HG03457 (cell line): ENCODE data around the gene CACNB2.
"Not testable (repeated sequence)": the region's sequence is repeated elsewhere in the genome, so short reads cannot be mapped to it uniquely, and the experiment has no call there.

Source experiments
- ATAC-seq: cut with Tn5 transposase; IDR thresholded peaks from one replicate; pipeline ENCODE4 v1.9.1; 2021; ENCODE audit warnings: moderate number of reproducible peaks; ENCODE audit not compliant: unreplicated experiment

The CACNB2 gene

DNA sequence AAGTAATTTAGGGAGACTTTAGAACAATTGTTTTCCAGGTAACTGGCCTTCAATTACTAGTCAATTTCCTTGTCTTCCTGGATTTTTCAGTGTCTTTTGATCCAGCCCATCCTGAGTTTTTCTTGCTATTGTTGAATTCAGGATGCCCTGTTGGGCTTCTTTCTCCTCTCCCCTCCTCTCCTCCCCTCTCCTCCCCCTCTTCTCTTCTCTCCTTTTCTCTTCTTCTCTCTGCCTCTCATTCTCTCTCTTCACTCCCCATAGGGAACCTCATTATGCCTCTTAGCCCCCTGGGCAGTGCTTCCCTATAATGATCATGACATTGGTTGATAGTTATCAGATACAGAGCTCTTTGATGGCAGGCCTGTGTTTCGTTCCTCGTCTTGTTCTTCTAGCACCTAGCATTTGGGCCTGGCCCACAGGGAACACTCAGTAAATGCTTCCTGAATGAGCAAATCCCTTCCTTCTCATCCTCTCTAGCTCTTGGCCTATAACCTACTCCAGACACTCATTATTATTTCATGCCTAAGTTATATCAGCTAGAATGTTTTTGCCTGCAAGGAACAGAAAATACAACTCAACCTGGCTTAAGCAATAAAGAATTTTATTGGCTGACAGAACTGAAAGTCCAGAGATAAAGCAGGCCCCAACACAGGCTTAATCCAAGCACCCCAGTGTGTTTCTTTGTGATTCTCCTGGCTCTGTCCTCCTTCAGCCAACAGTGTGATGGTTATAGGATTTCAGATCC, 56.8 kb downstream of the CACNB2 start:
- ATAC-seq: no peak

DNA sequence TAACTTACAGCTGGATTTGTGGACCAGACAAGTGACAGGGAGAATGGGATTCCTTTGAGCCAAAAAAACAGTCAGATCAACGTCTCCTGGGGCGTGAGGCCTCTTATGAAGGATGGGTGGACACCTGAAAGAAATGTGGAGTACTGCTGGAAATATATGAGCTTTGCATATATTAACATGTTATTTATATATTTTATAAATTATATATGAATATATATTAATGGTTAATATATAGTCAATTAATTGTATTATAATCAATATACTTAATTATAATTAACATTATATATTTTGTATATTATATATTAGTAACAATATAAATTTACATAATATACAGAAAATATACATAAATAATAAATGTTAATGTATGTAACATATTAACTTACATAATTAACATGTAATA, 57.5 kb downstream of the CACNB2 start:
- no peak for ATAC-seq

DNA sequence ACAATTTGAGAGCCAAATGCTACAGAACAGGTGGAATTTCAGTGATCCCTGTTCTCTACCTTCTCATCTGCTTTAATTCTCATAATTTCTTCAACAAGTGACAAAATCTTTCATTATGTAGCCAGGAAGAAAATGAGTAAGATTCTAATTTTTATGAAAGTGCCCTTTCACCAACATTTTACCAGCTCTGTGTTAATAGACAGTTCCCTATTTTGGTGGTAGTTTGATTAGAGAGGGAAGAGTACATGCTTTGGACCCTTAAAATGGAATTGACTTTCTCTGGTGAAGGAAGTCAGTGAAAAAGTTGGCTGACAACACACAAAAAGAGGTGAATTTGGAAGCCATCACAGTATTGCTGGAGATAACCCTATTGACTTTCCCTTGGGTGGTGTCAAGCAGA, 61.7 kb downstream of the CACNB2 start:
- ATAC-seq: no peak

DNA sequence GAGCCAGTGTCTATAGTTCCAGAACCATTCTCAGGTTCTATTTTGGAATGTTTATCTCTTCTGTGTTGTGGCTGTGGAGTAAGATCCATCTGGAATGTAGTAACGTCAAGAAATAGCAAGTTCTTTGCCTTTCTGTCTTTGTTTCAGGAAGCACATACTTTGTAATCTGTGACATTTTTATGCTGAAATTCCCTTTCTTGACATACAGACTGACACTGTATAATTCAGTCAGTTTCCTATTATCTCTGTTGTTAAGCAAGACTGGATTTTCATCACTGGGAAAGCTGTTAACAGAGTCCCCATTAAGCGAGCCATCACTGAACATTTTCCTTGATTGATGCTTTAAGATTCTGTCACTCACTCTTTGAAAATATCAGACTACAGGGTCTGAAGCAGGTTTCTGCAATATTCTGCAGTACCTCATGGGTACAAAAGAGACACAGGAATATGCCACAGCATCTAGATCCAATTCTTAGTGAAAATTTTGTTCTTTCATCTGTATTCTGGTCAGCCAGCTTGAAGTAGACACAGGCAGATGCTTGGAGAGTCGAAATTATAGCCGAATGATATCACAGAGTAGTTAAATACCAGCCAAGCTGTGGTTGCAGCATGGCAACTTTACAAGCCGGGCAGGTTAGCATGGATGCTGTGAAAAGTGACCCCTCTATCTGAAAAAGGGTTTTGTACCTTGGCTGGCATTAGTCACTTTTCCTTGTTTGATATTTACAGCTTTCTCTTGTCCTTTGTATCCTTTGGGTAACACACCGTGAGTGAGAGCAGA, 62.6 kb downstream of the CACNB2 start:
- ATAC-seq: no peak

DNA sequence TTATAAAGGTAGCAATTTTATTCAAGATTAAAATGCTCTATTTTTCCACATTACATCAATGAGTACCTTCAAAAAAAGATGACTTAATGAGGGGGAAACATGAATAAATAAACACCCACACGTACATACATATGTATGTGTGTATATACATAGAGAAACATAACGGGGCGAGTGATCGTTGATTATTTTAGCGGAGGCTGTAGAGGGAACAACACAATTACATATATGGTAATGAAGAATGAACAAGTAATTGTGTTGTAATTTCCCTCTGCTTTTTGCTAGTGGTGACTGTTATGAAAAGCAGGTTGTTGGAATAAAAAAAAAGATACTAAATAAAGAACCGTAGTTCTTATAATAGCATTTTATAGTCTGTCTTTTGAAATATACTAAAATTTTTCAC, 63.2 kb downstream of the CACNB2 start:
- no peak for ATAC-seq

DNA sequence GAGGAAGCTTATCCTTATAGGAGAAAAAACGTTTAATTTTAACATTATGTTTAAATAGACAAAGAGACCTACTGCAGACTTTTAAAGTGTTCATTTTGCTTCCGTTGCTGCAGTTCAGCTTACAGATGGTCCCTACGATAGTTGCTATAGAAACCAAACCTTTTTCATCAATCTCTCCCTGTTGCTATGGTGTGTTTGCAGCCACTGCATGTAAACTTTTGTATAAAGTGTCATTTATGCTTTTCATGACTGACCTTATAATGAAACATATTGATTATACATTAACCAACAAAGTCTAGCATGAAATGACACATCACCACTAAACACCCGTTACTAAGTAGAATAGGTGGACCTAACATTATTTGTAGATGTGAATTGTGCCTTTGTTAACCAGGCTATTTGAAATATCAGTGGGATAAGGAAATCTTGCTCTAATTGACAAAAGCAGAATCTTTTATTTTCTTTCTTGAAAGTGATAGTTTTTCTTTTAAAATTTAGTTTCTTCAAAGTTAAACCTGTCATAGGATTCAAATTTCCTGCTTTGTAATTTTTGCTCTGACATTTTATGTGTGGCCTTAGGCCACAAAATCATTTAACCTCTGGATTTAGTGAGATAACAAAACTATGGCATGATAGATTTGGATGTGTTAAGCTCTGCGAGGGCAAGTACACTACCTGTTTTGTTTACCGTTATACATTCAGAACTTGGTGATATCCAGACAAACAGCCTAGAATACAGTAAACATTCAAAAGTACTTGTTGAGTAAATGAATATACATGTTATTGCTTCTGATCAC, 64.0 kb downstream of the CACNB2 start:
- ATAC-seq: no peak

DNA sequence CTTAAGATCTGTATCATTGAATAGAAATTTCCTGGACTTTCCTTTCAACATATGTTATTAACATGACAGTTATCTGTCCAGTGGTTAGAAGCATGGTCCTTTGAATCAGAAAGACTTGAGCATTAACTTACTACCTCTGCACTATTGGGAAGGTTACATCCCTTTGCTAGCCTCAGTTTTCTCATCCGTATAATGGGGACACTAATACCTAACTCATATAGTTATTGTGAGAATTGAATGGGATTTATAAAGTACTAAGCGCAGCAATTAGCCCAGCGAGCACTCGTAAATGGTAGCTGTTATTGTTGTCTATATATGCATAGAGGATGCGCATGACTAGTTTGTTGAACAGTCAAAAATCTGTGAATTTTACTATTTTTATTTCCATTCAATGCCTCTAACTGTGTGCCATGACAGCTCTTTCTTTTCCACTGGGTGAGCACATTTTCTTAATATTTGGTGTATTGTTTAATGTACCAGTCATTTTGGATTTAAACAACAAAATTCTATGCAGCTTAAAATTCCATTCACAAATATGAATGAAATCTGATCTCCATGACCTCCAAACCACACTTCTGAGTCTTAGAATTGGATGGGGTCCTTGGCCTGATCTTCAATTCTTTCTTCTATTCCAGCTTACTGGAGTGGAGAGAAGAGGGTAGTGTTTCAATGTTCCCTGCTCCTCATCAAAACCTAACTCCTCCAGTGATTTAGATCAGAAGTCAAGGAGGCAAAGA, 65.0 kb downstream of the CACNB2 start:
- no peak for ATAC-seq

DNA sequence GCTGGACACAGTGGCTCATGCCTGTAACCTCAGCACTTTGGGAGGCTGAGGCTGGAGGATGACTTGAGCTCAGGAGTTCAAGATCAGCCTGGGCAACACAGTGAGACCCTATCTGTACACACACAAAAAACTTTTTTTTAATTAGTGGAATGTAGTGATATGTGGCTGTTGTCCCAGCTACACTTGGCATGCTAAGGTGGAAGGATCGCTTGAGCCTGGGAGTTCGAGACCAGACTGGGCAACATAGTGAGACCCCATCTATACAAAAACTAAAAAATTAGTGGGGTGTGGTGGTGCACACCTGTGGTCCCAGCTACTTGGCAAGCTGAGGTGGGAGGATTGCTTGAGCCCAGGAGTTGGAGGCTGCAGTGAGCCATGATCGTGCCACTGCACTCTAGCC, 68.0 kb downstream of the CACNB2 start:
- not testable (repeated sequence) for ATAC-seq

DNA sequence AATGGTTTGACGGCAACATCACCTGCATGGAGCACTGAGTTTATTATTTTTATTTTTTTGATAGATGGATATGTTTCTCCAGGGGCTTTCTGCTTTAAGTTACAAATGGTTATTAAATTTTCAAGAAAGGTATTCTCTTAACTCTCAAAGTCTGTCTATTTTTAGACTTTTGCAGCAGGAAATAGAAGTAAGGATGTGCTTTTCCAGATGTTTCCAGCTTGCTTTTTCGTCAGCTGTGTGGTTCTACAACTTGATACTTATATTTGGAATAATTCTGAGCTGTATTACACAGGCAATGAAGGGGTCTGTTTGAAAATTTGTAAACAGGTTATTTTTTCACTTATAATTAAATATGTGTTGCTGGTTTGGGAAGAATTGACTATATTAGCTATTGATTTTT, 69.0 kb downstream of the CACNB2 start:
- no peak for ATAC-seq

DNA sequence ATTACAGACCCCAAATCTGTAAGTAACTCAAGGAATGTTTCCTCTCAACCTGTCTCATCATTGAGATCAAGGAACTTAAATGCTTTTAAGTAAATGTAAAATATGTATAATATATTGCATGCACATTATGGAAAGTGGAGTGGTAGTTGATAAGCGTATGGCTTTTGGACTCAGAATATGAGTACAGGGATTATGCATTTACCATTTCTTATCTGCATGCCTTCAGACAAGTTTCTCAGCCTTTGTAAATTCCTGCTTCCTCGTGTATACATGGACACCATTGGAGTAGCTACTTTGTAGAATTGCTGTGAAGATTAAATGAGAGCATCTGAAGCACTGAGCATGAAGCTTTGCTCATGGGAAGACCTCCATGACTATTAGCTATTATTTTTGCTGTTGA, 70.5 kb downstream of the CACNB2 start:
- ATAC-seq: no peak

DNA sequence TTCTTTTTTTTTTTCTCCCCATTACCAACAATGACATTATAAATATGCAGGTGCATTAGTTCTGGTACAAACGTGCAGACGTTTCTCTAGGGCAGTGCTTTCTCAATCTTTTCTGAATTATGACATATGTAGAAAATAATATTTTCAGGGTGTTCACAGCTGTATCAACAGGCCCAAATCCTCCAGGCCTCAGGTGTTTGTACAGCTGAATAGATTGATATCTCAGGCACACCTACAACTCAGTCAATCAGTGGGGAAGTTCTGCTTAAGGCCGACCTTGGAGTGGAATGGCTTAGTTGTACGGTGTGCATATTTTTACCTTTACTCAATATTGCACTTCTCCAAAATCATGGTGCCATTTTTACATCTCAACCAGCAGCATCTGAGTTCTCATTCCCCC, 71.6 kb downstream of the CACNB2 start:
- ATAC-seq: no peak

DNA sequence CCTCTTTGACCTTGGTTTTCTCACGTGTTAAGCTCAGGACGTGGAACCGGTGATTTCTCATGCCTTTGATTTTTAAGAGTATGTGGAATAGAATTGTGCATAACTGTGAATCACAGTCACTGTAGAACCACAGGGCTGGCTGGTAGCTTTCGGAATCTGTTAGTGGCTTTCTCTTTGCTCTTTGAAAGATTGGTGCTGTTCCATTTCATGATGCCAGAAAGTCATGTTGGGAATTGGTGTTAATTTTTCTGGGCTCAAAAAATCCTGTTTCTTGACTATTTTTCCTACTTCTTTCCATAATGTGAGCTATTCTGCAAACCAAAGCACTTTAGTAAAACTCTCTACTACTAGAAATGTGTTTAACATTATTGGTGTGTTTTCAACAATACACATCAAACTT, 73.0 kb downstream of the CACNB2 start:
- ATAC-seq: no peak

DNA sequence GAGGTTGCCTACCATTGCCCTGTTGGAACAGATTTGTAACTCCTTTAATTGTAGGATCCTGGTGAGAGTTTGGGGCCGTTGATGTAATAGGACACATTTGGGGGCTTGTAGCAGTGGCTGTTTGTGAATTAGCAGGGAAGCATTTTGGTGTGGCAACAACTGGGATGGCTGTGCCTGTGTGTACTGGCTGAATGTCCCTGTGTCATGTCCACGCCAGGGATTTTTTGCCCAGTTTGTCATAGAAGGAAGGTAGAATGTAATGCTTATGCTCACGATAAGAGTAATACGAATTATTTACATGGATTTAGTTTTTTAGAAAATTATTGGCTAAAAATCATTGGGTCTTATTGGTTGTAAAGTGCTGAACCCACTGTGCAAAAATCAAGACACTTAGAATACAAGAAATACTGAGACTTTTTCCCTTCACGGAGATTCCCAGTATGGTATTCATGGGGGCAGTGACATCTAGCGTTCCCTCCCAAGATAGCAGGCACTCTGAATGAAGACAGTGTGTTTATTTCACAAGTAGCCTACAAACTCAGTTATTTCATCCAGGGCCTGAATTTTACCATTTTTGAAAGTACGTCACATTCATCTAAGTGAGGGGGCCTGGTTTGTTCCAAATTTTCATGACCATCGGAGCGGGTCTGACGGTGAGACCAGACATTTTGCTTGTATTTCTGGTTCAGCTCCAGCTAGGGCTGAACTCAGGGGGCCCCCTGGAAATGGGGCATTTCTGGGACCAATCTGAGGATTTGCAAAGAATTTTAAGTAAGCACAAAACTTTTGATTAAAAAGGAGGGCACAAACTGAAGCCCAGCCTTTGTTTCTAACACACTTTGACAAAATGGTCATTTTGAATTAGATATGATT, 74.7 kb downstream of the CACNB2 start:
- no peak for ATAC-seq

DNA sequence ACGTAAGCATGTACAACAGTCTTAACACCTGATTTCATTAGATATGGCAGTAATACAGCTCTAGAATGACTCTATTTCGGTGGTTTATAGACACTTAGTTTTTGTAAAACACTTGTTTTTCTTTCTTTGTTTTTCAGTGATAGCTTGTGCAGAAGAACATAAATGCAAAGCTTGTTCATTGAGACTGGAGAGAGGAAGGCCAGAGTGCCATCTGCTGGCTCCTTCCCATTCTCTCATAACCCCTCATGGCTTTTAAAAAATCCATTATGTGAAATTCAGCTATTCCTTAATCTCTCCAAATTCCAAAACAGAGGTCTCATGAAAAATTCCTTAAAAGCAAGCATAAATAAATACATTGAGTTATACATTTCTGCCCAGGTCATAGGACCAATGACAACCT, 76.3 kb downstream of the CACNB2 start:
- no peak for ATAC-seq

DNA sequence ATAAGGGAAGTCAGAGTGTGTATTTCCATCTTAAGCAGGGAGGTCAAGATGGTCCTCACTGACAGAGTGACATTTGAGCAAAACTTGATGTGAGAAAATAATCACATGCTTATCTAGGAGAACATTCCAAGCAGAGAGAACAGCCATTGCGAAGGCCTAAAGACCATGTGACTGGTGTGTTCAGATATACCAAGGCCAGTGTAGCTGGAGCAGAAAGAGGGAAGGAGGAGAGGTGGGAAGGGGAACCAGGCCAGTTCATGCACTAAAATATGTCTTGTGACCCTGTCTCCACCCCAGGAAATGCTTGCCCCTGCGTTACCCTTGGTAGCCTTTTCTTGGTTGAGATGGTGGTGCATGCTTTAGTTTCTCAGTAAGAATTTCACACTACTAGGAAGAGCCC, 77.4 kb downstream of the CACNB2 start:
- ATAC-seq: no peak

DNA sequence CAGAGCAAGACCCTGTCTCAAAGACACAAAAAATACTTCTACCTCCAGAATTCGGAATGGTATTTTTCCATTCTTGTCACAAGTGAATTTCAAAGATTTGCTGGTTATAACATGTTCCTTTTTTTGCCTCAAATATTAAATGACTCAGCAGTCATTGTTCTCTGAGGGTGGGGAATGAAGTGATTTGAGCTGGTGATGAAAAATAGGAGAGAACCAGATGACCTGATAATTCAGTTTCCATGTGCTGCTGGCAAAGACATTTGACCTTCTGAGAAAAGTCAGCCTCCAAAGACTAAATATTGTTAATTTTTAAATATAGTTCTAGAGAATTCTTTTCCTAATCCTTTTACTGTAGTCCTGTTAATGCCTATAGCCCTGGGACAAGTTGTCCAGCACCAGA, 78.9 kb downstream of the CACNB2 start:
- no peak for ATAC-seq

DNA sequence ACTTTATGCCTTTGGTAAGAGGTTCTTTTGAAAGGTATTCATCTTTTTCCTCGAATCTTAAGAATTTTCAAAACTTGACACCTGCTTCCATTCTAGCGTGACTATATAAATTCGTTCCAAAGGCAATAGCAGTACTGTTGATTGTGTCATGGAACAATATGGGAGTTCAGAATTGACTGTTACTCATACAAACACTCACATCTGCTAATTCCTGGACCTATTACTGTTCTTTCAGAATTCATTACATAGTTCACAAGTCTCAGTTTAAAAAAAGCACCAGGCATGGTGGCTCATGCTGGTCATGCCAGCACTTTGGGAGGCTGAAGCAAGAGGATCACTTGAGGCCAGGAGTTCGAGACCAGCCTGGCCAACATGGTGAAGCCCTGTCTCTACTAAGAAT, 80.9 kb downstream of the CACNB2 start:
- ATAC-seq: no peak

DNA sequence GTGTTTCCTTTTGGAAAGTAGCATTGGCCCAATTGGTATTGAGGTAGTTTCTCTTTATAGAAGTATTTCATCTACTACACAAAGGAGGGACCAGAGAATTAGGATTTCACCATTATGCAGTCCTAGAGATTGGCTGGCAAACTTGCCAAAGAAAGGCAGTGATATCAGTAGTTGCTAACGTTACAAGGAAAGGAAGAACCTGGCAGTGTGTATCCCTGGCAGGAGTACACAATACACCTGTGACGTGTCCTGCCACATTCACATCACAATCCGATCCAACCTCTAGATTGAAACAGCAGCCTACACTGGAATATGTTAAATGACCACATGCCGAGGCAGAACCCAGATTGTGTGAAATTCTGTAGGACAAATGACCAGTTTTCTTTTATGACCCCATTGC, 81.7 kb downstream of the CACNB2 start:
- no peak for ATAC-seq

DNA sequence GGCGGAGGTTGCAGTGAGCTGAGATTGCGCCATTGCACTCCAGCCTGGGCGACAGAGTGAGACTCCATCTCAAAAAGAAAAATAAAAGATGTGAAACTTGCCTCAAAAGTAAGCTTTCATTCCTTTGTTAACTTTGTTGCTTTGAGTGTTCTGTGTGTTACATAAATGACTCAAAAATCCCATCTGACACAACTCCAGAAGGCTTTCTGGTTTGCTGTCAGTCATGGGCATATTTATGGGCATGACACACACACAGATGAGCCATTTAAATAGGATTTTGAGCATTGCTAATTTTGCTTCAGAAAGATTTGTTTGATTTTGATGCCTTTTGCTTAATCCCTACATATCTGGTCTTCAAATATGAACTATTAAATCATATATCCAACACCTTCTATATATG, 82.6 kb downstream of the CACNB2 start:
- no peak for ATAC-seq

DNA sequence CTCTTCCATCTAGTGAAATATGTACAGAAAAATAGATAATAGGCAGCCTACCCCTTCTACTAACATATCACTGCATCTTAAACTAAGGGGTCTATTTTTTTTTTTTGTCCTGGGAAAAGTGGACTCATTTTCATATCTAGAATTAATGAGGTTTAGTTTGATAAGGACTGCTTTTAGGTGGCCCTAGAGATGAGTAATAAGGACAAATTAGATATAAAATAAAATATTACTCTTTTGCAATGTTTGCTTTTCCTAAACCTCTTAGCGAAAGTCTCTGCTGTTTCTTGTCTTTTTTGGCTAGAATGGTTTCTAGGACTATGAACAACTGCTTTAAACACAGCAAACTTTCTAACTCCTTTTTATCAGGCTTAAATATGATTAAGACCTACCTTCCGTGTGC, 83.7 kb downstream of the CACNB2 start:
- ATAC-seq: no peak
